Ascending aorta (tissue), 2 donors: ENCODE measurements around the gene RAB9A. TPM values are rescaled to one million over a fixed set of nuclear protein-coding genes. Genes with fewer than 3 reads are reported as not detected.

ENCODE experiments used
- DNase-seq, 2 donors: peaks; one replicate each; pipeline ENCODE4 v3.0.0-alpha.2; 2019; ENCODE audit warnings: low spot score in 2 of 2
- H3K27ac ChIP-seq, 2 donors: fragments of 200-600 bp; sonication (generic); one replicate each; pipeline ENCODE4 v1.5.1; 2016 to 2017; ENCODE audit warnings: mild to moderate bottlenecking in 1 of 2
- H3K27me3 ChIP-seq: fragments of 200-600 bp; sonication (generic); one replicate; pipeline ENCODE4 v1.5.1; 2017
- H3K36me3 ChIP-seq, 2 donors: fragments of 200-600 bp; sonication (generic); one replicate each; pipeline ENCODE4 v1.5.1; 2016
- H3K4me1 ChIP-seq, 2 donors: fragments of 200-600 bp; sonication (generic); one replicate each; pipeline ENCODE4 v1.5.1; 2016 to 2017; ENCODE audit warnings: mild to moderate bottlenecking in 1 of 2
- H3K4me3 ChIP-seq, 2 donors: fragments of 200-600 bp; sonication (generic); one replicate each; pipeline ENCODE4 v1.5.1; 2016 to 2017; ENCODE audit warnings: mild to moderate bottlenecking in 1 of 2
- H3K9me3 ChIP-seq, 2 donors: fragments of 200-600 bp; sonication (generic); one replicate each; pipeline ENCODE4 v1.5.1; 2016
- CTCF ChIP-seq, 3 experiments: fragments of 200-600 bp in 2 of 3; fragments of 450-650 bp in 1 of 3; sonication (generic) in 2 of 3; IDR thresholded peaks; one replicate each; pipeline ENCODE4 v1.5.1; 2016 to 2019; ENCODE audit warnings: antibody characterized with exemption in 3 of 3, mild to moderate bottlenecking in 1 of 3, moderate library complexity in 1 of 3
- intact Hi-C: fragments of 100-400 bp; cut with DNase I; formaldehyde crosslinking; loops from one replicate; pipeline ENCODE4 v1.15.1; 2023
- total RNA-seq: library from RNA; depleted of rRNA; stranded (reverse); fragments of >200 nt; gene quantifications from one replicate; pipeline ENCODE4 v1.1.0, GENCODE V29; 2016

Gene RAB9A
- total RNA-seq, 1 donor from 2014 or later = 1.5 TPM

- H3K4me3 ChIP-seq = peak overlapping the region in 1 of 2 donors; percentile 85
- TF ChIP-seq CTCF (IDR thresholded peaks at IDR 0.05) = no peak
- no peak for DNase-seq
- H3K27me3 ChIP-seq = no peaks in the 10 kb centered on the region
- peak overlapping the region; percentile 96 to 97 for H3K27ac ChIP-seq
- intact Hi-C loops = loop anchor here (5.0 kb wide), 1 partner anchor 132 kb away; no protein-coding TSS in a partner anchor
- H3K36me3 ChIP-seq = no peaks in the 10 kb centered on the region
- H3K9me3 ChIP-seq = no peaks in the 10 kb centered on the region
- H3K4me1 ChIP-seq = peaks cover 0 to 3% of the 10 kb centered on the region in 2 donors
Observed at GRCh38 chrX:13654116-13654515, 34.8 kb upstream of the RAB9A start.

GRCh38 chrX:13655674-13656073 is 33.3 kb upstream of the RAB9A start:
- Histone ChIP-seq H3K4me1 (peaks cover 0 to 3% of the 10 kb centered on the region in 2 donors), H3K9me3 (no peaks in the 10 kb centered on the region), H3K27ac (no peak overlapping the region), H3K4me3 (no peak overlapping the region), H3K27me3 (no peaks in the 10 kb centered on the region), H3K36me3 (no peaks in the 10 kb centered on the region)
- intact Hi-C loops = no loop called here
- no peak for TF ChIP-seq CTCF (IDR thresholded peaks at IDR 0.05)
- no peak for DNase-seq

- no peaks in the 10 kb centered on the region for H3K27me3 ChIP-seq
- intact Hi-C loops = loop anchor here (1.0 kb wide), 1 partner anchor 374 kb away; no protein-coding TSS in a partner anchor
- peak overlapping the region in 1 of 2 donors; percentile 50 for H3K27ac ChIP-seq
- no peaks in the 10 kb centered on the region for H3K9me3 ChIP-seq
- H3K4me3 ChIP-seq = peak overlapping the region in 1 of 2 donors; percentile 23
- peaks cover 0 to 3% of the 10 kb centered on the region in 2 donors for H3K4me1 ChIP-seq
- peaks cover 0 to 10% of the 10 kb centered on the region in 2 donors for H3K36me3 ChIP-seq
- DNase-seq = no peak
- TF ChIP-seq CTCF (IDR thresholded peaks at IDR 0.05) = peak; percentile 64 to 84 (median 74)
Observed at GRCh38 chrX:13658602-13659001, 30.3 kb upstream of the RAB9A start.

- DNase-seq = no peak
- intact Hi-C loops = loop anchor here (1.0 kb wide), 1 partner anchor 373 kb away; no protein-coding TSS in a partner anchor
- Histone ChIP-seq H3K27ac (peak overlapping the region in 1 of 2 donors; percentile 50), H3K4me1 (peaks cover 0 to 3% of the 10 kb centered on the region in 2 donors), H3K36me3 (peaks cover 0 to 10% of the 10 kb centered on the region in 2 donors), H3K9me3 (no peaks in the 10 kb centered on the region), H3K4me3 (peak overlapping the region in 1 of 2 donors; percentile 23), H3K27me3 (no peaks in the 10 kb centered on the region)
- TF ChIP-seq CTCF (IDR thresholded peaks at IDR 0.05) = no peak
Observed at GRCh38 chrX:13659063-13659462, 29.9 kb upstream of the RAB9A start.

GRCh38 chrX:13661735-13662288 is 27.1 kb upstream of the RAB9A start:
- Histone ChIP-seq H3K9me3 (no peaks in the 10 kb centered on the region), H3K27ac (peak overlapping the region in 1 of 2 donors; percentile 39), H3K4me3 (peak overlapping the region in 1 of 2 donors; percentile 24), H3K4me1 (peaks cover 0 to 3% of the 10 kb centered on the region in 2 donors), H3K36me3 (peaks cover 0 to 10% of the 10 kb centered on the region in 2 donors), H3K27me3 (no peaks in the 10 kb centered on the region)
- TF ChIP-seq CTCF (IDR thresholded peaks at IDR 0.05) = no peak
- intact Hi-C loops = loop anchor here (5.0 kb wide), 1 partner anchor 230 kb away; no protein-coding TSS in a partner anchor
- no peak for DNase-seq
